NCI-H1417 treated with DMSO at 0.1 percent for 48 hours (cell line): ENCODE measurements around the gene CEACAM5.
"Not testable (repeated sequence)": the region's sequence is repeated elsewhere in the genome, so short reads cannot be mapped to it uniquely, and the experiment has no call there.

Source experiments
- DNase-seq: peaks from one replicate; lab custom pipeline; 2025; lab: John Stamatoyannopoulos, UW

The CEACAM5 gene

GRCh38 chr19:41700381-41701195 is 7.8 kb upstream of the CEACAM5 start:
- DNase-seq = no peak

GRCh38 chr19:41701401-41702075 is 6.9 kb upstream of the CEACAM5 start:
- DNase-seq = no peak

- DNase-seq = no peak
These were observed 6.2 kb upstream of the CEACAM5 start for GRCh38 chr19:41702171-41702651.

GRCh38 chr19:41703602-41704293 is 4.7 kb upstream of the CEACAM5 start:
- no peak for DNase-seq

GRCh38 chr19:41705393-41706174 is 2.8 kb upstream of the CEACAM5 start:
- DNase-seq = no peak

GRCh38 chr19:41706741-41707501 is 1.5 kb upstream of the CEACAM5 start:
- DNase-seq = no peak

- no peak for DNase-seq
These were observed 969 bp upstream of the CEACAM5 start for GRCh38 chr19:41707502-41707812.

GRCh38 chr19:41707871-41708371 is 505 bp upstream of the CEACAM5 start:
- DNase-seq = no peak

- DNase-seq = not testable (repeated sequence)
These were observed 1.1 kb downstream of the CEACAM5 start for GRCh38 chr19:41709516-41709915.

GRCh38 chr19:41709951-41710645 is 1.7 kb downstream of the CEACAM5 start:
- DNase-seq = no peak

GRCh38 chr19:41711376-41712261 is 3.2 kb downstream of the CEACAM5 start:
- DNase-seq = no peak

- no peak for DNase-seq
These were observed 6.2 kb downstream of the CEACAM5 start for GRCh38 chr19:41714598-41714997.

- no peak for DNase-seq
These were observed 10.3 kb downstream of the CEACAM5 start for GRCh38 chr19:41718761-41719160.

GRCh38 chr19:41720103-41720502 is 11.7 kb downstream of the CEACAM5 start:
- no peak for DNase-seq

GRCh38 chr19:41726493-41726892 is 18.1 kb downstream of the CEACAM5 start:
- no peak for DNase-seq

- DNase-seq = no peak
These were observed 25.7 kb downstream of the CEACAM5 start for GRCh38 chr19:41734156-41734555.

- DNase-seq = no peak
These were observed 26.2 kb downstream of the CEACAM5 start for GRCh38 chr19:41734585-41734984.

GRCh38 chr19:41735071-41735600 is 26.7 kb downstream of the CEACAM5 start:
- no peak for DNase-seq

GRCh38 chr19:41739361-41739760 is 30.9 kb downstream of the CEACAM5 start:
- DNase-seq = no peak
